Cardiac fibroblast (primary cell): ENCODE data around the gene ABCA10.
"Not testable (repeated sequence)": the region's sequence is repeated elsewhere in the genome, so short reads cannot be mapped to it uniquely, and the experiment has no call there.

Experiments used
- DNase-seq, 2 donors: peaks; one replicate each; pipeline versions ENCODE4 v3.0.0 to v3.0.0-alpha.2; 2010; ENCODE audit warnings: low read depth in 2 of 2
- H3K4me3 ChIP-seq, 2 donors: replicated peaks in 1 of 2; 1 replicate in 1 of 2; 2 replicates in 1 of 2; pipeline ENCODE4 v1.5.1; 2011; ENCODE audit warnings: low read depth in 2 of 2, low read length in 2 of 2, mild to moderate bottlenecking in 2 of 2, moderate library complexity in 1 of 2
- TF ChIP-seq, protein P1 (sequence below): IDR thresholded peaks from one replicate; pipeline ENCODE4 v1.5.1; 2011; ENCODE audit warnings: low read depth, mild to moderate bottlenecking, low read length, inconsistent platforms

The ABCA10 gene

DNA sequence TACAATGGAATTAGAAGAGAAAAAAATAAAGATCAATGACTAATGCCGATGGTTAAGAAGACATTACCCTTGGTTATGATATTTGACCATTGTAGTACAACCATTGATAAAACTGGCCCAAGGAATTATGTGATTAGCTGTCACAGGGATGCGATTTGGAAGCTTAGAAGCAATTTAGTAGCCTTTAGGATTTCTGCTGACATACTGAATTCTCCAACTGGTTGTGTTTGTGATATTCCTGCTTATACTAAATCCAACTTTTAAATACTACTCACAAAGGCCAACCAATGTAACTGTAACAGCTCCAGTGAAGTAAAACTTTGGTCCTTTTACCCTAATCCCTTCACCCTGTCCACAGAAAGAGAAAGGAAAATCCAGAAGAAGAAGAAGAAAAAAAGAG is 55.5 kb downstream of the ABCA10 start:
- DNase-seq = no peak
- TF ChIP-seq, protein P1, sequence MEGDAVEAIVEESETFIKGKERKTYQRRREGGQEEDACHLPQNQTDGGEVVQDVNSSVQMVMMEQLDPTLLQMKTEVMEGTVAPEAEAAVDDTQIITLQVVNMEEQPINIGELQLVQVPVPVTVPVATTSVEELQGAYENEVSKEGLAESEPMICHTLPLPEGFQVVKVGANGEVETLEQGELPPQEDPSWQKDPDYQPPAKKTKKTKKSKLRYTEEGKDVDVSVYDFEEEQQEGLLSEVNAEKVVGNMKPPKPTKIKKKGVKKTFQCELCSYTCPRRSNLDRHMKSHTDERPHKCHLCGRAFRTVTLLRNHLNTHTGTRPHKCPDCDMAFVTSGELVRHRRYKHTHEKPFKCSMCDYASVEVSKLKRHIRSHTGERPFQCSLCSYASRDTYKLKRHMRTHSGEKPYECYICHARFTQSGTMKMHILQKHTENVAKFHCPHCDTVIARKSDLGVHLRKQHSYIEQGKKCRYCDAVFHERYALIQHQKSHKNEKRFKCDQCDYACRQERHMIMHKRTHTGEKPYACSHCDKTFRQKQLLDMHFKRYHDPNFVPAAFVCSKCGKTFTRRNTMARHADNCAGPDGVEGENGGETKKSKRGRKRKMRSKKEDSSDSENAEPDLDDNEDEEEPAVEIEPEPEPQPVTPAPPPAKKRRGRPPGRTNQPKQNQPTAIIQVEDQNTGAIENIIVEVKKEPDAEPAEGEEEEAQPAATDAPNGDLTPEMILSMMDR = no peak

DNA sequence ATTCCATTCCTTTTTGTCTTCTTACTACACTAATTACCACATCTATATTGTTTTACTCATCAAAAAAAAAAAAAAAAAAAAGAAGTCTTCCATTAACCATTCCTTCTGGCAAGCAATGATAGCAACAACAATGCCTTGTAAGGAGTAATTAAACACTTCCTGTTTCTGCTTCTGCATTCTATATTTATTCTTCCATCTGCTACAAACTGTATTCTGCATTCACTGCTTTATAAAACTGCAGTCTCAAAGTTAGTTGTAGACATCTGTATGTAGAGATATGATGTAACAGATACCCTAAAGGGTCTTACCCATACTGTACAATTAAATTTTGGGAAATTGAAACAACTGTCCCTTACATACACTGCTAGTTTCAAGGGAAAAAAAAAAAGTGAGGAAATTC is 58.2 kb downstream of the ABCA10 start:
- DNase-seq = peak in 1 of 2 donors; percentile 11
- TF ChIP-seq, protein P1 = no peak
- no peak overlapping the region for H3K4me3 ChIP-seq

More for the DNA sequence above, 55.5 kb downstream of the ABCA10 start:
- no peak overlapping the region for H3K4me3 ChIP-seq

GRCh38 chr17:69168642-69169041 is 60.0 kb downstream of the ABCA10 start:
- DNase-seq = not testable (repeated sequence)

GRCh38 chr17:69166957-69167356 is 61.7 kb downstream of the ABCA10 start:
- no peak overlapping the region for H3K4me3 ChIP-seq
- no peak for DNase-seq
- TF ChIP-seq, protein P1 = no peak

More at GRCh38 chr17:69168642-69169041, 60.0 kb downstream of the ABCA10 start:
- H3K4me3 ChIP-seq = not testable (repeated sequence)

DNA sequence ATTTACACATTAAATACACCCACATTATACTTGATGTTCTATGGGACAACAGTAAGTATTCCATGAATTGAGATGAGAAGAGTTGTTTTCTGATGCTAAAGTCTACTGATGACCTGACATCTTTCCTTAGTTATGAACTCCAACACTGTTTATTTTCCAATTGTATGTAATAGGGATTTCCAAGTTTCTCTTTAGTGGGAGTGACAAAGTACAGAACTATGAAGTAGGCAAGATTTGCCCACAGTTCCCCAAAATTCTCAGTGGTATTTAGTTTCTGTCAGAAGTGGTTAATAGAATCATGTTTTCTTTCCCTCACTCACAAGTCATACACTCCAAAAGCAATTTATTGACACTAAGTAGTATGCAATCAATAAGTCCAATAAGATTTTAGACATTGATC is 64.4 kb downstream of the ABCA10 start:
- TF ChIP-seq, protein P1 = no peak
- no peak for DNase-seq
- no peak overlapping the region for H3K4me3 ChIP-seq

GRCh38 chr17:69159418-69159817 is 69.2 kb downstream of the ABCA10 start:
- H3K4me3 ChIP-seq = no peak overlapping the region
- TF ChIP-seq, protein P1 = no peak

GRCh38 chr17:69154267-69154666 is 74.4 kb downstream of the ABCA10 start:
- no peak overlapping the region for H3K4me3 ChIP-seq
- DNase-seq = no peak
- TF ChIP-seq, protein P1 = no peak

More at GRCh38 chr17:69159418-69159817, 69.2 kb downstream of the ABCA10 start:
- no peak for DNase-seq
